HG03060 (cell line): ENCODE results near the gene PCP4L1.
"Not testable (repeated sequence)": the region's sequence is repeated elsewhere in the genome, so short reads cannot be mapped to it uniquely, and the experiment has no call there.

ENCODE experiments used
- ATAC-seq: cut with Tn5 transposase; IDR thresholded peaks from one replicate; pipeline ENCODE4 v1.9.1; 2021; ENCODE audit warnings: low read depth, moderate number of reproducible peaks; ENCODE audit not compliant: unreplicated experiment

Gene PCP4L1

GRCh38 chr1:161227196-161227871, 31.2 kb upstream of the PCP4L1 start:
- ATAC-seq, result no peak

GRCh38 chr1:161228032-161228431, 30.5 kb upstream of the PCP4L1 start:
- ATAC-seq, result no peak

- no peak for ATAC-seq
Observed at GRCh38 chr1:161229896-161230295, 28.6 kb upstream of the PCP4L1 start.

GRCh38 chr1:161230762-161231161, 27.8 kb upstream of the PCP4L1 start:
- no peak for ATAC-seq

GRCh38 chr1:161233102-161233501, 25.4 kb upstream of the PCP4L1 start:
- ATAC-seq, result no peak

GRCh38 chr1:161235957-161236775, 22.4 kb upstream of the PCP4L1 start:
- no peak for ATAC-seq

- ATAC-seq, result no peak
Observed at GRCh38 chr1:161238039-161238473, 20.5 kb upstream of the PCP4L1 start, which contains the start of gene NR1I3. TSS of gene NR1I3 (minus strand) at chr1:161238203. CDS start at chr1:161236565, 1,638 bp downstream.

GRCh38 chr1:161241682-161242081, 16.9 kb upstream of the PCP4L1 start:
- no peak for ATAC-seq

GRCh38 chr1:161242313-161242712, 16.2 kb upstream of the PCP4L1 start:
- ATAC-seq, result no peak

GRCh38 chr1:161244888-161245287, 13.7 kb upstream of the PCP4L1 start:
- ATAC-seq, result no peak

GRCh38 chr1:161250100-161250499, 8.4 kb upstream of the PCP4L1 start:
- ATAC-seq, result not testable (repeated sequence)

- no peak for ATAC-seq
Observed at GRCh38 chr1:161250829-161251228, 7.7 kb upstream of the PCP4L1 start.

- ATAC-seq, result no peak
Observed at GRCh38 chr1:161251579-161251978, 7.0 kb upstream of the PCP4L1 start.

GRCh38 chr1:161255302-161255701, 3.2 kb upstream of the PCP4L1 start:
- not testable (repeated sequence) for ATAC-seq

- not testable (repeated sequence) for ATAC-seq
Observed at GRCh38 chr1:161255955-161256520, 2.5 kb upstream of the PCP4L1 start.

- not testable (repeated sequence) for ATAC-seq
Observed at GRCh38 chr1:161257109-161257508, 1.4 kb upstream of the PCP4L1 start.

- no peak for ATAC-seq
Observed at GRCh38 chr1:161259345-161259702, 779 bp downstream of the PCP4L1 start.

- ATAC-seq, result no peak
Observed at GRCh38 chr1:161259765-161260164, 1.2 kb downstream of the PCP4L1 start.

GRCh38 chr1:161260376-161261260, 2.1 kb downstream of the PCP4L1 start:
- no peak for ATAC-seq
